GM19455 (cell line): ENCODE data around the gene EPN1.

ENCODE experiments used
- ATAC-seq: cut with Tn5 transposase; IDR thresholded peaks from one replicate; pipeline ENCODE4 v1.9.1; 2021; ENCODE audit not compliant: unreplicated experiment

EPN1 gene

DNA sequence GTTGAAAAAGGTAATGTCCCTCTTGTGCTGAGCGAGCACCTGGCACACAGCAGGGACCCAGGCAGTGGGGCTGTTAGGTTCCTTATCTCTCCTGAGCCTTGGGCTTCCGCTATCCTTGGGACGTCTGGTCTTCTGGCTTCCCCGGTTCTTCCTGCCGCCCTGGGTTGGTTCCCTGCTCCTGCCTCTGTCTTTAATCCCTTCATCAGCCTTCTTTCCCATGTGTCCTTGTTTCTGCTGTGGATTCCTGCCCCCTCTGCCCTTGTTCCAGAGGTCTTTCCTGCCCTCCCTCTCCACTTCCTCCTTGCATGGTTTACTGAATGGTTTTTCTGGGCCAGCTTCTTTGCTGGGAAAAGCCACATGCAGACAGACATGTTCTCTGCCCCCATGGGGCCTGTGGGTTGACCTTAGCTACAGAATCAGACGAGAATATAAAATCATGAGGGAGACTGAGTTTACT, 2.6 kb downstream of the EPN1 start:
- no peak for ATAC-seq

GRCh38 chr19:55678121-55678671, 3.2 kb downstream of the EPN1 start:
- peak; percentile 65 for ATAC-seq

GRCh38 chr19:55679343-55680257, 4.6 kb downstream of the EPN1 start:
- ATAC-seq, result no peak

- no peak for ATAC-seq
These were observed 5.5 kb downstream of the EPN1 start for GRCh38 chr19:55680339-55681130.

DNA sequence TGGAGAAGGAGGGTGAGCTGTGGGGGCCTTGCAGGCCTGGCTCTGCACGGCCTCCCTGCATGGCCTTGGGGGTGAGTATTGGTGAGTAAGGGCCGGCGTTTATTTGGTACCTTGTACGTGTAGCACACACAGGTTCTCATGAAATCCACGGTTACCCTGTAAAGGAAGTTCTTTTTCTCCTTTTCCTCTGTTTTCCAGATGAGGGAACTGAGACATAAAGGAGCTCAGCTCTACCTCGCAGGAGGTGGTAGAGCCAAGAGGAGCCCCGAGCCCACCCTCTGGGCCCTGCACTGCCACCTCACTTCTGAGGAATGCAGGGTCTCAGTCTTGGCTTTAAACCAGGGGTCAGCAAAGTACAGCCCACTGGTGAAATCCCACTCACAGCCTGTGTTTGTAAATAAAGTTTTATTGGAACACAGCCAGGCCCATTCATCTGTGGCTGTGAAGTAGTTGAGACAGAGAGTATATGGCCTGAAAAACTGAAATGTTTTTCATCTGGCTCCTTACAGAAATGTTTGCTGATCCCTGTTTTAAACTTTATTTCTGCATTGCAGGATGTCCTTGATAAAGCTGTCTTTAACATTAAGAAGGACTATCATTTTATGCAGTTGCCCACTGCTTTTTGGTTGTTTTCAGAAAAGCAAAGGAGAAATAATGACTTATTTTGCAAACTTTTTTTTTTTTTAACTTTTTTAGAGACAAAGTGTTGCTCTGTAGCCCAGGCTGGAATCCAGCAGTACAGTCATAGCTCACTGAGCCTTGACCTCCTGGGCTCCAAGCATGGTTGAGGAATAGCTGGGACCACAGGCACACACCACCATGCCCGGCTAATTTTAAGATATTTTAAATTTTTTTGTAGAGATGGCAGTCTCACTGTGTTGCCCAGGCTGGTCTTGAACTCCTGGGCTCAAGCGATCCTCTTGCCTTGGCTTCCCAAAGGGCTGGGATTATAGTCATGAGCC, 6.4 kb downstream of the EPN1 start:
- ATAC-seq, result no peak

GRCh38 chr19:55683449-55684261, 8.6 kb downstream of the EPN1 start:
- ATAC-seq, result no peak

GRCh38 chr19:55684946-55685681, 10.1 kb downstream of the EPN1 start:
- ATAC-seq, result no peak

DNA sequence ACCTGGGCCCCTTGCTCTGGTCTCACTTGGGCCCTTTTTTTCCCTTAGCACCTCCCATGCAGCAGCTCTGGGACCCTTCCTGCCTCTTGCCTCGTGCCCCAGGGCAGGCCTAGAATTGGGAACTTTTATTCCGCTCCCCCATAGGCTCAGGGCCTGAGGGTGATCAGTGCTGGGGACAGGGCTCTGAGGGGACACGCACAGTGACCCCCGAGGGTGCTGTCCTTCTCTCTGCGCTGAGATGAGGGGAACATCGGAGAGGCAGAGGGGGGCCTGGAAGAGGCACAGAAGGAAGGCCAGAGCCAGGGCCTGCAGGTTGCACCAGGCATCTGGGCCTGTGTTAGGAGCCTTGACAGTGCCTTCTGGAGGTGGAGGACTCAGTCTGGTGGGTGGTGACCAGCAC, 10.8 kb downstream of the EPN1 start:
- ATAC-seq, result no peak

- ATAC-seq, result no peak
These were observed 11.5 kb downstream of the EPN1 start for GRCh38 chr19:55686311-55687050.

GRCh38 chr19:55687281-55688201, 12.5 kb downstream of the EPN1 start:
- ATAC-seq, result no peak

GRCh38 chr19:55688422-55689218, 13.6 kb downstream of the EPN1 start:
- no peak for ATAC-seq

DNA sequence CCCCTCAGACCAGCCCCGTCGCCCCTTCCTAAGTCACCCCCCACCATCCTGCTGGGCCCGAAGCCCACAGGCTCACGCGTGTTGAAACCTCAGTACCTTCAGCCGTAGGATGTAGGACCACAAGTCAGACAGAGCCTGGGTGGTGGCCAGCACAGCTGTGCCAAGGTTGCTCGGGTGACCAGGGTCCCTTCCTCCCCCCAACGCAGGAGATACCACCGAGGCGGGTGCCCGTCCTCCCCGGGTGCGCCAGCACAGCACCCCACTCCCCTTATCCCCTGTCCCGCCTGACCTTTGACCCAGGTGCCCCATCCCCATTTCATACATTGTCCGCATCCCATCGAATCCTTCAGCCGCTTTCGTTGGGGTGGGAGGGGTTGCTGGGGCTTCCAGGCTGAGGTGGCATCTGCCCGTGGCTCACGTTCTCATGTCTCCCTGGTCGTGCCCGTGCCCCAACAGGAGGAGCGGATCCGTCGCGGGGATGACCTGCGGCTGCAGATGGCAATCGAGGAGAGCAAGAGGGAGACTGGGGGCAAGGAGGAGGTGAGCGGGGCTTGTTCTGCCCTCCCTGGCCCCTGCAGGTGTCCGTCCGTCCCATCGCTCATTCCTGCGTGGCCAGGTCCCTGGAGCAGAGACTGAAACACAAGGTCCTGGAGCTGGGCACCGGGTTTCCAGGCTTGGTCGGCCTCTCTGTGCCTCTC, 14.5 kb downstream of the EPN1 start:
- no peak for ATAC-seq

DNA sequence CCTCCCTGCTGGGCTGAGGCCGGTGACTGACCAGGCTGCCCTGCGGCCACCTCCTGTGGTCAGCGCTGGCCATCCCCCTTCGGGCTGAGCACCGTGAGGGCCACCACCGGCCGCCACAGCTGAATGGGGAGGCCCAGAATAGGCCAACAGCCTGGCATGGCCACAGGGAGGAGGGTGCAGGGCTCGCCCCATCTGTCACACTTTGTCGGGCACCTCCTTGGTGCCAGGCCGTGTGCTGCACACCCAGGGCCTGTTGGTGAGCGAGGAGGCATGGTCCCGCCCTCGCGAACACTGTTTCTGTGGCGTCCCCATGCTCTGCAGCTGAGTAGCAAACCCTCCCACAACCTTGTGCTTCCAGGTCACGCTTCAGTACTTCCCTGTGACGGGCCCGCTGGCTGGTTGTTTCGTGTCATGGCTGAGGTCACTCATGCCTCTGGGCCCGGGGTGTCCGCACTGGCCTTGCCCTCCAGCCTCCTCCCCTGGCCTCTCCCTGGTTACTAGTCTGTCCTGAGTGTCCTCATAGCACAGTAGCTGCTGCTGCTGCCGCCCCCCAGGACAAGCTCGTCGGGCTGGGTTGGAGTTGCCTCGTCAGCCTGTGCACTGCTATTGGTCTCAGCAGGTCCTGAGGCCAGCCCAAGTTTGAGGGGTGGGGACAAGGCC, 15.2 kb downstream of the EPN1 start:
- ATAC-seq, result no peak

- no peak for ATAC-seq
These were observed 15.9 kb downstream of the EPN1 start for GRCh38 chr19:55690769-55691545.
